ENCODE data around the gene MIR17HG. TPM values are rescaled to one million over a fixed set of nuclear protein-coding genes. Genes with fewer than 3 reads are reported as not detected.
"Not testable (repeated sequence)": the region's sequence is repeated elsewhere in the genome, so short reads cannot be mapped to it uniquely, and the experiment has no call there.

MIR17HG gene
- total RNA-seq, 1 donor from 2014 or later, result 1.7 TPM

GRCh38 chr13:91351123-91351522 is 3.6 kb downstream of the MIR17HG start:
- H3K4me3 ChIP-seq, result no peak overlapping the region
- intact Hi-C loops (cut with DNase I), result no loop called here
- no peaks in the 10 kb centered on the region for H3K27me3 ChIP-seq
- TF ChIP-seq POLR2AphosphoS5 (IDR thresholded peaks at IDR 0.05; ENCODE audit: insufficient read depth in 1 of 2, low read depth in 1 of 2), result no peak
- no peak for TF ChIP-seq POLR2A (IDR thresholded peaks at IDR 0.05)
- no peak for TF ChIP-seq CTCF (IDR thresholded peaks at IDR 0.05)
- no peaks in the 10 kb centered on the region for H3K9me3 ChIP-seq
- H3K27ac ChIP-seq, result no peak overlapping the region
- no peaks in the 10 kb centered on the region for H3K36me3 ChIP-seq
- H3K4me1 ChIP-seq, result peaks cover 27% of the 10 kb centered on the region
- DNase-seq (ENCODE audit: extremely low spot score in 2 of 2), result no peak

- no peak overlapping the region for H3K27ac ChIP-seq
- H3K4me3 ChIP-seq, result no peak overlapping the region
- H3K27me3 ChIP-seq, result no peaks in the 10 kb centered on the region
- TF ChIP-seq POLR2AphosphoS5 (IDR thresholded peaks at IDR 0.05; ENCODE audit: insufficient read depth in 1 of 2, low read depth in 1 of 2) (no peak), POLR2A (IDR thresholded peaks at IDR 0.05) (no peak), CTCF (IDR thresholded peaks at IDR 0.05) (no peak)
- H3K36me3 ChIP-seq, result no peaks in the 10 kb centered on the region
- peaks cover 23% of the 10 kb centered on the region for H3K4me1 ChIP-seq
- H3K9me3 ChIP-seq, result no peaks in the 10 kb centered on the region
- no peak for DNase-seq (ENCODE audit: extremely low spot score in 2 of 2)
- intact Hi-C loops (cut with DNase I), result no loop called here
Observed at GRCh38 chr13:91351980-91352379, 4.5 kb downstream of the MIR17HG start.

GRCh38 chr13:91352891-91353290 is 5.4 kb downstream of the MIR17HG start:
- H3K27ac ChIP-seq; H3K36me3 ChIP-seq; H3K4me3 ChIP-seq; H3K9me3 ChIP-seq; H3K27me3 ChIP-seq; intact Hi-C loops (cut with DNase I); DNase-seq (ENCODE audit: extremely low spot score in 2 of 2): not testable (repeated sequence)
- peaks cover 21% of the 10 kb centered on the region for H3K4me1 ChIP-seq

GRCh38 chr13:91353494-91353893 is 6.0 kb downstream of the MIR17HG start:
- Histone ChIP-seq H3K9me3 (no peaks in the 10 kb centered on the region), H3K4me3 (no peak overlapping the region), H3K27ac (no peak overlapping the region), H3K36me3 (no peaks in the 10 kb centered on the region), H3K4me1 (peaks cover 21% of the 10 kb centered on the region), H3K27me3 (no peaks in the 10 kb centered on the region)
- DNase-seq (ENCODE audit: extremely low spot score in 2 of 2), result no peak
- TF ChIP-seq POLR2AphosphoS5 (IDR thresholded peaks at IDR 0.05; ENCODE audit: insufficient read depth in 1 of 2, low read depth in 1 of 2), result no peak
- no peak for TF ChIP-seq CTCF (IDR thresholded peaks at IDR 0.05)
- TF ChIP-seq POLR2A (IDR thresholded peaks at IDR 0.05), result no peak
- intact Hi-C loops (cut with DNase I), result no loop called here

- peaks cover 9% of the 10 kb centered on the region for H3K4me1 ChIP-seq
- intact Hi-C loops (cut with DNase I), result no loop called here
Observed at GRCh38 chr13:91355099-91355825, 7.8 kb downstream of the MIR17HG start.

More at GRCh38 chr13:91355099-91355825, 7.8 kb downstream of the MIR17HG start:
- Histone ChIP-seq H3K27me3 (no peaks in the 10 kb centered on the region), H3K4me3 (no peak overlapping the region), H3K36me3 (no peaks in the 10 kb centered on the region), H3K9me3 (no peaks in the 10 kb centered on the region), H3K27ac (no peak overlapping the region)
- TF ChIP-seq POLR2AphosphoS5 (IDR thresholded peaks at IDR 0.05; ENCODE audit: insufficient read depth in 1 of 2, low read depth in 1 of 2), result no peak
- DNase-seq (ENCODE audit: extremely low spot score in 2 of 2), result no peak
